Activated T-cell treated with anti-CD3 and anti-CD28 coated beads, Interleukin-2, amount 50 U/mL, for 72 hours (primary cell): ENCODE results near the gene ZNF558. TPM values are rescaled to one million over a fixed set of nuclear protein-coding genes. Genes with fewer than 3 reads are reported as not detected.

Source experiments
- total RNA-seq, 2 donors: library from RNA; stranded (reverse); gene quantifications; one replicate each; pipeline ENCODE4 v1.2.3, GENCODE V29; 2022

The ZNF558 gene
- total RNA-seq, 2 donors from 2014 or later, result 52.2 to 53.7 TPM

Other genes with a start within 250 kb of the ZNF558 start
- gene ADAMTS10, start 221.6 kb downstream of the ZNF558 start, total RNA-seq, result 1 to 10 TPM; 7.3 to 9.6 TPM
- gene NFILZ, start 201.7 kb downstream of the ZNF558 start, total RNA-seq, result not detected
- not detected for gene ACTL9, start 133.5 kb downstream of the ZNF558 start, total RNA-seq
- gene OR2Z1, start 110.7 kb downstream of the ZNF558 start, total RNA-seq, result not detected
- not detected for gene MBD3L1, start 73 bp upstream of the ZNF558 start, total RNA-seq
- under 1 TPM in 1 of 2 donors, not detected in 1; 0.05 TPM for gene MUC16, start 178.1 kb upstream of the ZNF558 start, total RNA-seq